Astrocyte of the cerebellum (primary cell): ENCODE measurements around the gene FANCG.

Source experiments
- DNase-seq: peaks from one replicate; pipeline ENCODE4 v3.0.0-alpha.2; 2011; ENCODE audit warnings: low read depth
- H3K4me3 ChIP-seq: 2 replicates; pipeline ENCODE4 v1.5.1; 2011; ENCODE audit warnings: mild to moderate bottlenecking, low read depth, low read length, moderate library complexity
- in situ Hi-C: cut with HindIII; loops from 2 replicates; pipeline ENCODE4 v1.10.0; 2017; ENCODE audit warnings: low sequenced_read_pairs
- TF ChIP-seq, protein P1 (sequence below): IDR thresholded peaks from 2 replicates; pipeline ENCODE4 v1.5.1; 2012; ENCODE audit warnings: low read length, low read depth, moderate library complexity, mild to moderate bottlenecking; ENCODE audit errors: missing control alignments

FANCG gene

GRCh38 chr9:35114113-35114839 lies 34.5 kb upstream of the FANCG start:
- in situ Hi-C loops, result no loop called here
- H3K4me3 ChIP-seq, result peak overlapping the region; percentile 68
- DNase-seq, result peak; percentile 76
- TF ChIP-seq, protein P1, sequence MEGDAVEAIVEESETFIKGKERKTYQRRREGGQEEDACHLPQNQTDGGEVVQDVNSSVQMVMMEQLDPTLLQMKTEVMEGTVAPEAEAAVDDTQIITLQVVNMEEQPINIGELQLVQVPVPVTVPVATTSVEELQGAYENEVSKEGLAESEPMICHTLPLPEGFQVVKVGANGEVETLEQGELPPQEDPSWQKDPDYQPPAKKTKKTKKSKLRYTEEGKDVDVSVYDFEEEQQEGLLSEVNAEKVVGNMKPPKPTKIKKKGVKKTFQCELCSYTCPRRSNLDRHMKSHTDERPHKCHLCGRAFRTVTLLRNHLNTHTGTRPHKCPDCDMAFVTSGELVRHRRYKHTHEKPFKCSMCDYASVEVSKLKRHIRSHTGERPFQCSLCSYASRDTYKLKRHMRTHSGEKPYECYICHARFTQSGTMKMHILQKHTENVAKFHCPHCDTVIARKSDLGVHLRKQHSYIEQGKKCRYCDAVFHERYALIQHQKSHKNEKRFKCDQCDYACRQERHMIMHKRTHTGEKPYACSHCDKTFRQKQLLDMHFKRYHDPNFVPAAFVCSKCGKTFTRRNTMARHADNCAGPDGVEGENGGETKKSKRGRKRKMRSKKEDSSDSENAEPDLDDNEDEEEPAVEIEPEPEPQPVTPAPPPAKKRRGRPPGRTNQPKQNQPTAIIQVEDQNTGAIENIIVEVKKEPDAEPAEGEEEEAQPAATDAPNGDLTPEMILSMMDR, result no peak

DNA sequence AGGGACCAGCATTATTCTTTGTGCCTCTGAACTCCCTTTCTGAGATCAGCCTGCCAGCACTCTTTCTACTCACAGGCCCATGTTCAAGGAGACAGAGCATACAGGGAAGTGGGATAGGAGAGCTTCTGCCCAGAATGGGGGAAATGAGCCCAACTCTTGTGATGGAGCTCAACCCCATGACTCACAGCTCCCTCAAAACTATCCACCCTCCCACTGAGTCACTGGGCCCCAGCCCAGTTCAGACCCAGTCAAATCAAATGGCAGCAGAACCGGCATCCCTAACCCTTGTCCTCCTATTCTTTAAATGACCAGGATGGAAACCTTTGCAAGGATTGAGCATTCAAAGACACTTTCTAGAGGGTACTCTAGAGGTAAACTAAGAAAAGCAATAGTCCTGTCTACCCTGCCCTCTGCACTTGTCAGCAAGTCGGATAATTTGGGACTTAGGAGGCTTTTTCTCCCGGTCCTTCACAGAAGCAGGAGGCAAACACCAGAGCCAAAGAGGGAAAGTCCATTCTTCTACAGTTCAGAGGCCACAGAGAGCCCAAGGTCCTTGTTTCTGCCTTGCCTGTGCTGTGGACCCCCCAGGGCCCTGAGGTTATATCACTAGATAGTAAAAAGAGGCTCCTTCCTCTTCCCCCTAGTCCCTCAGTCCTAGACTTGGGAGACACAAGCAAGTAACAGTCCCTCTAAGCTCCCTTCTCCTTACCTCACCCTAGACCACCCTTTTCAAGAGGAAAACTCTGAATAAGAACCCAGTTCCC lies 32.7 kb upstream of the FANCG start:
- peak overlapping the region; percentile 28 for H3K4me3 ChIP-seq
- DNase-seq, result no peak
- in situ Hi-C loops, result no loop called here
- TF ChIP-seq, protein P1, result no peak

- peak; percentile 97 for DNase-seq
- TF ChIP-seq, protein P1, result no peak
- H3K4me3 ChIP-seq, result peak overlapping the region; percentile 84
- in situ Hi-C loops, result no loop called here
Observed at GRCh38 chr9:35111001-35111933, 31.5 kb upstream of the FANCG start.

GRCh38 chr9:35110327-35110761 lies 30.6 kb upstream of the FANCG start:
- TF ChIP-seq, protein P1, result no peak
- no peak for DNase-seq
- in situ Hi-C loops, result no loop called here
- peak overlapping the region; percentile 84 for H3K4me3 ChIP-seq

DNA sequence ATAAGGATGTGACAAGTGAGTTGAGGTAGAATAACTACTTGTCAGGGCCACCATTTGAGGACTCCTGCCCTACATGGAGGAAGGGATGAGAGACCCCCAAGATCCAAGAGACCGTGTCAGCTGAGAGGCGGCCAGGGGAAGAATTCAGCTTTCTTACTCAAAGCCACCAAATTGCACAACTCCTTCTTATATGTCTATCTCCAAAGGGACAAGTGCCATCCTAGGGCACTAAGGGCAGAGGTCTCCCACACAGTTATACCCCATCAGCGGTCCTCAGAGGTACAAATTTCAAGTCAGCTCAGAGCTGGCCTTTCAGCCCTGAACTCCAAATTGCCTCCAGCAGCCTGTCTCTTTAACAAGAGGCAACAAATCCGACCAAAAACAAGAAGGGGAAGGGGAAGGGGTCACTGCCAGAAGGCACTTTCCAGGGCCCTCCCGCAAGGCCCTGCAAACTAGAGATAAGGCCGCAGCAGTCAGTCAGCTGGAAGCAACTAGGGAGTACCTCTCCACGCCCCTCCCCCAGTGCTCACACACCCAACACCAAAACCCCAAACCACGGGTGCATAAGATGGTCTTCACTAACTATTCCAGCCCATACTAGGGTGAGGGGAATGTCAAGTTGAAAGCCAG lies 29.3 kb upstream of the FANCG start:
- in situ Hi-C loops, result no loop called here
- TF ChIP-seq, protein P1, result no peak
- H3K4me3 ChIP-seq, result no peak overlapping the region
- no peak for DNase-seq

DNA sequence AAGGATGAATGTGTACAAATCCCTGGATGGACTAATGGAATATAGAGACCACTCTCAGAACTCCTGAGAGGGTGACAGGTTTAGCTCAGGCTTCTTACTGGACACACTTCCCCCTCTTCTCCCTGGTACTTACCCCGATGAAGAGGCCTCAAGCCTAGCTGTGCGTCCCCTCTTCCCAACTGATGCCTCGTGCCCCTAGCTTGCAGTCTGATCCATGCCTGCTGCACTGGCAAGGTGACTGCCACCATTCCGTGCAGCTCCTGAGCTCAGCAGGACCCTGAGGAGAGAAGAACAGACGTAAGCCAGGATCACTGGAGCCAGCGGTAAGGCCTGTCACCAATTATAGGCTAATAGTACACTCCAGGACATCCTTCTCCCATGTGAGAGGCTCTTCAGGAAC lies 28.7 kb upstream of the FANCG start:
- TF ChIP-seq, protein P1, result no peak
- no peak for DNase-seq
- in situ Hi-C loops, result no loop called here

More for the DNA sequence above, 28.7 kb upstream of the FANCG start:
- H3K4me3 ChIP-seq, result no peak overlapping the region
